Natural killer cell (primary cell): Measurements from ENCODE around the gene LRRC8C. TPM values are rescaled to one million over a fixed set of nuclear protein-coding genes. Genes with fewer than 3 reads are reported as not detected.

Experiments used
- ATAC-seq, 3 donors: fragments of 150-1000 bp in 2 of 3; fragments of 200-7000 bp in 1 of 3; cut with Tn5 transposase; 1 replicate in 1 of 3; 2 replicates in 2 of 3; pipeline ENCODE4 v1.10.0; 2021; ENCODE audit warnings: mild to moderate bottlenecking in 2 of 3, moderate library complexity in 2 of 3
- DNase-seq, 2 donors: peaks; one replicate each; pipeline versions ENCODE4 v3.0.0 to v3.0.0-alpha.2; 2013 to 2021; ENCODE audit warnings: mixed read lengths in 1 of 2
- H3K27ac ChIP-seq: one replicate; pipeline ENCODE4 v1.5.1; 2013; ENCODE audit warnings: mild to moderate bottlenecking, low read length
- H3K27me3 ChIP-seq: one replicate; pipeline ENCODE4 v1.6.1; 2013; ENCODE audit warnings: low read length; ENCODE audit not compliant: control insufficient read depth, insufficient read depth
- H3K36me3 ChIP-seq: one replicate; pipeline ENCODE4 v1.6.1; 2013; ENCODE audit warnings: low read length; ENCODE audit not compliant: control insufficient read depth, insufficient read depth
- H3K4me1 ChIP-seq: one replicate; pipeline ENCODE4 v1.6.1; 2013; ENCODE audit warnings: low read length; ENCODE audit not compliant: control insufficient read depth, insufficient read depth
- H3K4me3 ChIP-seq: one replicate; pipeline ENCODE4 v1.5.1; 2013; ENCODE audit warnings: low read length
- H3K9me3 ChIP-seq: one replicate; pipeline ENCODE4 v1.6.1; 2013; ENCODE audit warnings: low read length; ENCODE audit not compliant: control insufficient read depth, insufficient read depth
- H3K27ac Mint-ChIP-seq, 2 donors: one replicate each; pipeline ENCODE4 v1.8.0; 2022; ENCODE audit warnings: mild to moderate bottlenecking in 2 of 2, mixed read lengths in 2 of 2, moderate library complexity in 1 of 2
- H3K27me3 Mint-ChIP-seq, 2 donors: one replicate each; pipeline ENCODE4 v1.8.0; 2022; ENCODE audit warnings: low read depth in 2 of 2, mixed read lengths in 2 of 2
- H3K36me3 Mint-ChIP-seq: one replicate; pipeline ENCODE4 v1.8.0; 2022; ENCODE audit warnings: mixed read lengths
- H3K4me1 Mint-ChIP-seq, 2 donors: one replicate each; pipeline ENCODE4 v1.8.0; 2022; ENCODE audit warnings: mixed read lengths in 2 of 2
- H3K4me3 Mint-ChIP-seq: one replicate; pipeline ENCODE4 v1.8.0; 2022; ENCODE audit warnings: mild to moderate bottlenecking, moderate library complexity, mixed read lengths
- H3K9me3 Mint-ChIP-seq, 2 donors: one replicate each; pipeline ENCODE4 v1.8.0; 2022; ENCODE audit warnings: mixed read lengths in 2 of 2
- WGBS: methylation state at CpG from one replicate; pipeline ENCODE4 v1.1.7; 2013; ENCODE audit warnings: missing lambda C conversion rate; ENCODE audit not compliant: insufficient coverage; 5-methylcytosine and 5-hydroxymethylcytosine counted together
- intact Hi-C: fragments of 100-400 bp; cut with micrococcal nuclease; formaldehyde crosslinking; loops from one replicate; pipeline ENCODE4 v1.14.2; 2022
- total RNA-seq, 4 donors: library from RNA; stranded (reverse); fragments of 120-200 nt in 1 of 4; gene quantifications; one replicate each; pipeline versions ENCODE4 v1.2.3 to v1.2.4, GENCODE V29; 2013 to 2022
- TF ChIP-seq, protein P1 (sequence below): fragments of 200-600 bp; IDR thresholded peaks from one replicate; pipeline ENCODE4 v1.8.0; 2022; ENCODE audit warnings: antibody characterized with exemption

The LRRC8C gene
- total RNA-seq = 10 to 100 TPM in 2 of 3 donors, 1 to 10 TPM in 1; 7.6 to 19.1 (median 15.1) TPM
- 18.5 TPM for total RNA-seq (2013)

DNA sequence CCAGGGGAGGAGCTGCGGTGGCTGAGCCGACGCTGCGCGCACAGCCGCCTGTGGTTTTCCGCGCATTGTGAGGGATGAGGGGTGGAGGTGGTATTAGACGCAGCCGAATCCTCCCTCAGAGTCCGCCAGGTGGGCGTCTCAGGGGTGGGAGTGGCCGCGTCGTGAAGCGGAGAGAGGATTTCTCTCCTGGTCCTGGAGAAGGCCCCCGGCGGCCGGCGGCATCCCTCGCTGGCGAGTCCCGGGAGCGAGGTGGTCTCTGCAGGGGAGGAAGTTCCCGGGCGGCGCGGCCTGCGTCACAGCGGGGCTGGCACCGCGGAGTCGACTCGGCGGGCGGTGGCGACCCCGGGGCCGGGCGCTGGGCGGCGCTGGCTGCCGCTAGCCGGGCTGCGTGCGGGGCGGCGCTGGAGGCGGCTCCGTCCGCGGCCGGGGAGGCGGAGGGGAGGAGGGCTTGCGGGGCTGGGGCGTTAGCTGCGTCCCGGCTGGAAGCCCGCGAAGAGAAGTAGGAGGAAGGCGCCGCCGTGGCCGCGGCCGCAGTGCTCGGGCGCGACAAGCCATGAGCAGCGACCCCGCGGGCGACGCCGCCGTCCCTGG is at the start of gene LRRC8C:
LRRC8C (plus strand) TSS at position 464 of the 591 bp plus-strand sequence. CDS start 53,354 bp downstream, outside the sequence.
- peak; percentile 87 to 93 (median 88) for ATAC-seq

DNA sequence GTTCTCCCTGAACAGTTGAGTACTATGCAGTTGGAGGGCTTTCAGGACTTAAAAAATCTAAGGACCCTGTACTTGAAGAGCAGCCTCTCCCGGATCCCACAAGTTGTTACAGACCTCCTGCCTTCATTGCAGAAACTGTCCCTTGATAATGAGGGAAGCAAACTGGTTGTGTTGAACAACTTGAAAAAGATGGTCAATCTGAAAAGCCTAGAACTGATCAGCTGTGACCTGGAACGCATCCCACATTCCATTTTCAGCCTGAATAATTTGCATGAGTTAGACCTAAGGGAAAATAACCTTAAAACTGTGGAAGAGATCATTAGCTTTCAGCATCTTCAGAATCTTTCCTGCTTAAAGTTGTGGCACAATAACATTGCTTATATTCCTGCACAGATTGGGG is 48.7 kb upstream of the LRRC8C start:
- Mint-ChIP-seq H3K4me1 (no peaks in the 10 kb centered on the region), H3K36me3 (no peaks in the 10 kb centered on the region), H3K9me3 (no peaks in the 10 kb centered on the region), H3K27me3 (no peaks in the 10 kb centered on the region), H3K4me3 (no peak overlapping the region), H3K27ac (no peak overlapping the region)
- no peak for DNase-seq
- ATAC-seq = no peak
- no peak overlapping the region for H3K27ac ChIP-seq
- H3K27me3 ChIP-seq = no peaks in the 10 kb centered on the region
- H3K9me3 ChIP-seq = no peaks in the 10 kb centered on the region
- no peaks in the 10 kb centered on the region for H3K4me1 ChIP-seq
- peaks cover 11% of the 10 kb centered on the region for H3K36me3 ChIP-seq
- WGBS = 88% methylated on average over 2 of the region's 2 CpGs
- TF ChIP-seq, protein P1, sequence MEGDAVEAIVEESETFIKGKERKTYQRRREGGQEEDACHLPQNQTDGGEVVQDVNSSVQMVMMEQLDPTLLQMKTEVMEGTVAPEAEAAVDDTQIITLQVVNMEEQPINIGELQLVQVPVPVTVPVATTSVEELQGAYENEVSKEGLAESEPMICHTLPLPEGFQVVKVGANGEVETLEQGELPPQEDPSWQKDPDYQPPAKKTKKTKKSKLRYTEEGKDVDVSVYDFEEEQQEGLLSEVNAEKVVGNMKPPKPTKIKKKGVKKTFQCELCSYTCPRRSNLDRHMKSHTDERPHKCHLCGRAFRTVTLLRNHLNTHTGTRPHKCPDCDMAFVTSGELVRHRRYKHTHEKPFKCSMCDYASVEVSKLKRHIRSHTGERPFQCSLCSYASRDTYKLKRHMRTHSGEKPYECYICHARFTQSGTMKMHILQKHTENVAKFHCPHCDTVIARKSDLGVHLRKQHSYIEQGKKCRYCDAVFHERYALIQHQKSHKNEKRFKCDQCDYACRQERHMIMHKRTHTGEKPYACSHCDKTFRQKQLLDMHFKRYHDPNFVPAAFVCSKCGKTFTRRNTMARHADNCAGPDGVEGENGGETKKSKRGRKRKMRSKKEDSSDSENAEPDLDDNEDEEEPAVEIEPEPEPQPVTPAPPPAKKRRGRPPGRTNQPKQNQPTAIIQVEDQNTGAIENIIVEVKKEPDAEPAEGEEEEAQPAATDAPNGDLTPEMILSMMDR = no peak
- intact Hi-C loops = no loop called here
- no peak overlapping the region for H3K4me3 ChIP-seq

More for the DNA sequence above, at the start of gene LRRC8C:
- DNase-seq = peak; percentile 89 to 92
- Histone ChIP-seq H3K4me3 (peak within 1 kb of the TSS; percentile 91), H3K27me3 (no peaks in the 10 kb centered on the region), H3K9me3 (no peaks in the 10 kb centered on the region), H3K36me3 (no peaks in the 10 kb centered on the region), H3K4me1 (peaks cover 19% of the 10 kb centered on the region), H3K27ac (peak within 1 kb of the TSS; percentile 88)
- intact Hi-C loops = loop anchor here (1.0 to 10.0 kb wide), 4 partner anchors 24 to 352 kb away; no protein-coding TSS in a partner anchor
- H3K27me3 Mint-ChIP-seq = no peaks in the 10 kb centered on the region
- WGBS = under 1% methylated on average over 76 of the region's 76 CpGs
- H3K36me3 Mint-ChIP-seq = no peaks in the 10 kb centered on the region
- TF ChIP-seq, protein P1 = peak; percentile 48
- peaks cover 45 to 56% of the 10 kb centered on the region in 2 donors for H3K4me1 Mint-ChIP-seq
- no peaks in the 10 kb centered on the region for H3K9me3 Mint-ChIP-seq
- H3K4me3 Mint-ChIP-seq = peak within 1 kb of the TSS; percentile 95
- H3K27ac Mint-ChIP-seq = peak within 1 kb of the TSS; percentile 92 to 99

DNA sequence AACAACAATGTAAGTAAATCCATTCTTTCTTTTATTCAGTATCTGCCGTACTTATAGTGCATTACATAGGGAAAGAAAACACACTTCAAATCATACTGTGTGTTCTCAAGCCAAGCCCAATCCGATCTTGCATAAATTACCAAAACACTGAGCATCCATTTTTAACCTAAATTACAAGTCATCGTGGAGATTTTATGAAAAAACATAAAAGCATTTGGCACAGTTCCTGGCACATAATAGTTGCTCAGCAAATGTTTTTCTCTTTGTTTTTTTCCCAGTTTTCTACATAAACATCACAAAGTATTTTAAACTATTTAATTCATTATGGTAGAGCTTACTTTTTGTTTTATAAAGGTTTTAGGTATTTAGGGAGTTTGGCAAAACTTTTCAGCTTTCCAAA is 48.1 kb upstream of the LRRC8C start:
- no peak overlapping the region for H3K27ac Mint-ChIP-seq
- H3K27me3 ChIP-seq = no peaks in the 10 kb centered on the region
- no peaks in the 10 kb centered on the region for H3K9me3 ChIP-seq
- peaks cover 11% of the 10 kb centered on the region for H3K36me3 ChIP-seq
- no peaks in the 10 kb centered on the region for H3K27me3 Mint-ChIP-seq
- no peak overlapping the region for H3K4me3 Mint-ChIP-seq
- no peak overlapping the region for H3K4me3 ChIP-seq
- no peaks in the 10 kb centered on the region for H3K36me3 Mint-ChIP-seq
- WGBS = 92% methylated on average over 3 of the region's 3 CpGs
- intact Hi-C loops = no loop called here
- H3K27ac ChIP-seq = no peak overlapping the region
- TF ChIP-seq, protein P1 = no peak
- no peaks in the 10 kb centered on the region for H3K4me1 ChIP-seq
- H3K4me1 Mint-ChIP-seq = no peaks in the 10 kb centered on the region
- no peak for ATAC-seq
- no peak for DNase-seq
- H3K9me3 Mint-ChIP-seq = no peaks in the 10 kb centered on the region

DNA sequence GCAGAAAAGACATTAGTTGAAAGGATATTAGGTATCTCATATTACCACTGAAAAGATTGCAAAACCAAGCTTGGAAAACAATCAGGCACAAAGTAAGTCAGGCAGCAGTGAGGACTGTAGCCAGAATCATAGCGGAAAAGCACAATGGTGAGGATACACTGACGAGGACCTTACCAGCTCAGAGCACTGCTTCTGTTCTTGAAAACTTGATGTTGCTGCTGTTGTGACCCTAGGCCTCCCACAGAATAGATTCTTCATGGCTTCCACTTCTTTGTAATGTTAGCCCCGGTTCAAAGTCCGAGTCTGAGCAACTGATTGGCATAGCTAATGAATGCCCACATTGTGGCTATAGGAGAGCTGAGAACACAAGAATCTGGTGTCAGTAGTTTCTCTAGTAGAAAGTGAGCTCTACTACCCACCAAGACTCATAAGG is 45.2 kb upstream of the LRRC8C start:
- Histone ChIP-seq H3K27ac (no peak overlapping the region), H3K9me3 (no peaks in the 10 kb centered on the region), H3K36me3 (peaks cover 8% of the 10 kb centered on the region), H3K4me1 (no peaks in the 10 kb centered on the region), H3K27me3 (no peaks in the 10 kb centered on the region), H3K4me3 (no peak overlapping the region)
- intact Hi-C loops = no loop called here
- H3K4me1 Mint-ChIP-seq = no peaks in the 10 kb centered on the region
- H3K27ac Mint-ChIP-seq = no peak overlapping the region
- no peak overlapping the region for H3K4me3 Mint-ChIP-seq
- WGBS = 99% methylated on average over 4 of the region's 4 CpGs
- H3K27me3 Mint-ChIP-seq = no peaks in the 10 kb centered on the region
- no peaks in the 10 kb centered on the region for H3K36me3 Mint-ChIP-seq
- ATAC-seq (no peak), DNase-seq (no peak)
- H3K9me3 Mint-ChIP-seq = no peaks in the 10 kb centered on the region
- TF ChIP-seq, protein P1 = no peak
